NCI-H510A (cell line): ENCODE data around the gene ACADM.
"Not testable (repeated sequence)": the region's sequence is repeated elsewhere in the genome, so short reads cannot be mapped to it uniquely, and the experiment has no call there.

Experiments used
- DNase-seq: peaks from one replicate; lab custom pipeline; 2025; lab: John Stamatoyannopoulos, UW

ACADM gene

GRCh38 chr1:75794382-75794781 lies 69.9 kb downstream of the ACADM start:
- no peak for DNase-seq

GRCh38 chr1:75795703-75796193 lies 71.2 kb downstream of the ACADM start:
- no peak for DNase-seq

- peak; percentile 61 for DNase-seq
Observed at GRCh38 chr1:75796376-75797272, 72.1 kb downstream of the ACADM start, which contains the start of gene MSH4. Gene MSH4 (plus strand): TSS chr1:75796882. CDS start chr1:75796986, 104 bp downstream.

- DNase-seq = no peak
Observed at GRCh38 chr1:75797273-75797588, 72.7 kb downstream of the ACADM start.

- DNase-seq = no peak
Observed at GRCh38 chr1:75797606-75798216, 73.2 kb downstream of the ACADM start.

GRCh38 chr1:75801480-75801879 lies 77.0 kb downstream of the ACADM start:
- not testable (repeated sequence) for DNase-seq

GRCh38 chr1:75808921-75809320 lies 84.4 kb downstream of the ACADM start:
- no peak for DNase-seq

- not testable (repeated sequence) for DNase-seq
Observed at GRCh38 chr1:75810113-75810512, 85.6 kb downstream of the ACADM start.

- DNase-seq = no peak
Observed at GRCh38 chr1:75811211-75811981, 86.9 kb downstream of the ACADM start.

- DNase-seq = no peak
Observed at GRCh38 chr1:75812065-75812464, 87.6 kb downstream of the ACADM start.
